Endometrium (tissue), 2 donors: Measurements from ENCODE around the gene OSBPL2.

Experiments used
- FAIRE-seq: peaks from 2 replicates; lab custom pipeline; 2012; peaks lifted over from hg19 to GRCh38; lab: Jason Lieb, UNC
- donor health status: control.
- donor health status: control.

The OSBPL2 gene

GRCh38 chr20:62235777-62236157 is 2.6 kb upstream of the OSBPL2 start:
- FAIRE-seq = no peak

GRCh38 chr20:62236200-62236599 is 2.1 kb upstream of the OSBPL2 start:
- FAIRE-seq = no peak

DNA sequence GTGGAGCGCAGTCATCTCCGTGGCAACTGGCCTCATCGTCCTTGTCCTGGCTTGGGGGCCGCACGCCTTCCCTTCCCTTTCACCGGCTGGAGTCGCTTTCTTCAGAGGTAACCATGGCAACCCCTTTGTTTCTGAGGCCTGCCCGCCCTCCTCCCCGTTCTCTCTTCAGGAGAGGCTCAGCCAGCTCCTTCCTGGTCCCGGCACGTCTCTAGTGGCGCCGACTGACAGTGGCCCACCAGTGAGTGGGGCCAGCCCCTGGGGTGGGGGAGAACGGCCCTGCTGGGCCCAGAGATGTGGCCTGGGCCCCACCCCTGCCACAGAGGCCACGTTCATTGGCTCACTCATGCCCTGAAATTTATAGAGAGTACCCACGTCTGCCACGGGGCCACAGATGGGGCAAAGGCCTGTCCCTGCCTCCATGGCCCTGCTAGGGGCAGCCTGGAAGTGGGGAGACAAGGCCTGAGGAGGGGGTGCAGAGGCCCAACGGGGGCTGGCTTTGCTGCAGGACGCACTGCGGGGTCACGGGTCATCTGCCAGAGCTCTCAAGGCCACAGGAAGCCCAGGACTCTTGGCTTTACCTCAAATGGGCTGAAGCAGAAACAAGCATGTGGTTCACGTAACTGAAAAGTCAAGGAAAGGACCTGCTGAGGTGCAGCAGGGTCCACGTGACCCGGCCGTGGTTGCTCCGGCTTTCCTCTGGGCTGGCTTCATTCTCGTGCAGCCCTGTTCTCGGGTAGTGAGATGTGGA is 1.4 kb upstream of the OSBPL2 start:
- FAIRE-seq = no peak

GRCh38 chr20:62237514-62237800 is 864 bp upstream of the OSBPL2 start:
- FAIRE-seq = no peak

DNA sequence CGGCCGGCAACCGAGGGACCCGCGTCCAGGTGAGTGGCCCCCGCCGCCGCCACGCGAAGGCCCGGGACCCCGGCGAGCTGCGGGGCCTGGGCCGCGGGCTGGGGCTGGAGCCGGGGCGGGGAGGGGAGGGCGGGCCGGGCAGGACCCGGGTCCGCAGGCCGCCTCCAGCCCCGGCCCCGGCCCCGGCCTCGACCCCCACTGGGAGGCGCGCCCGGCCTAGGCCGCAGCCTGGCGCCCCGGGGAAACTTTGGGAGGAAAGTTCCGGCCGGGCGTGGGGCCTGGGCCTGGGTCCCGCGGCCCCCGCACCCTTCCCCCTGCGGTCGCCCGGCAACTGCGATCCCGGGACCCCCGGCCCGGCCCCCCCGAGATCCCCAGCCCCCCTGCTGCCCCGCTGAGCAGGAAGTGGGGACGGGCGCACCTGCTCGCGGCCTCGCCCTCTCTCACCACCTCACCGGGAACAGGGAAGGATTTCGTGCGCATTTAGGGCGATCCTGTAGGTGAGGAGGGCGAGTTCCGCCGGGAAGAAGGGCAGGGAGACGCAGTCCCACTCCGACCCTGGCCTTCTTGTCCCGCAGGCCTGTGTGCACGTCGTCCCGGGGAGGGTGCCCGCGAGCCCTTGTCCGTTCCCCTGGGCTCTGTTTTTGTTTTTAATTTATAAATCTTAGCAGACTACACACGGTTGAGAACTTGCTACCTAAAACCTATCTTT is 402 bp downstream of the OSBPL2 start:
- no peak for FAIRE-seq

- no peak for FAIRE-seq
These were observed 1.1 kb downstream of the OSBPL2 start for GRCh38 chr20:62239278-62239879.

DNA sequence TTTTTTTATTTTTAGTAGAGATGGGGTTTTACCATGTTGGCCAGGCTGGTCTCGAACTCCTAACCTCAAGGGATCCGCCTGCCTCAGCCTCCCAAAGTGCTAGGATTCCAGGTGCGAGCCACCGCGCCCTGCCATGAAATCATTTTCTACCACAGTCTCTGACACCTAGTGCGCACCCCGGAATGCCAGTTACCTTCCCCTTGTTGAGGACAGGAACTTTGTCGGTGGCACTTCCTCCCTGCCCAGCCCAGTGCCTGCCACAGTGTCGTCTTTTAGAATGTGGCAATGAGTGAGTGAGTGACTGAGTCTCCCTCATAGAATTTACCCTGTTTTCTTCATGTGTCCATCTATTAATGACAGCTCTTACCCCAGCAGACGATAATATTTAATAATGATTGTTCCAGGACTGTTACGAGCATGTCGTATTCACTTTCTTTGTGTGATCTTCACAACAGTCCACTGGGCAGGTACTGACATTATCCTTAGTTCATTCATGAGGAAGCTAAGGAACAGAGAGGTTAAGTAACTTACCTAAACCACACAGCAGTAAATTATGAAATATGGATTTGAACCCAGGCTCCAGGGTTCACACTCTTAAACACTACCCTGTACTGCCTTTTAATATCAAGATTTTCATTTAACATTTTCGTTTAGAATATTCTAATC is 1.8 kb downstream of the OSBPL2 start:
- no peak for FAIRE-seq

DNA sequence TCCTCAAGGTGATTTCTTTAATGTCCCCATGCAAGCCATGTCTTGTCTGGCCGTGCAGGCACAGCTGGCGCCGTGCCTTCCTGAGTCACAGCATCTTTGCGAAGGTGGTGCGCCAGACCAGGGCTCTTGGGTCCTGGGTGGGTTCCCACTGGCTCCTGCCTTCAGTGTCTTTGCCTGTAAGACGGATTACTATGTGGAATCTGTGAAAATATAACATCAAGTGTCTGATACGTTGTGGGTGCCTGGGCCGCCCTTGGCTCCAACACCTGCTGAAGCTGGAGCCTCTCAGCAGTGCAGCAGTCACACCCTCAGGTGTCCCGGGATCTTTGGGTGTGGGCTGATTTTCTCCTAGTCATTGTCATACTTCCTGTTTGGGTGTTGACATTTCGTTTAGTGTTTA is 3.2 kb downstream of the OSBPL2 start:
- FAIRE-seq = no peak

DNA sequence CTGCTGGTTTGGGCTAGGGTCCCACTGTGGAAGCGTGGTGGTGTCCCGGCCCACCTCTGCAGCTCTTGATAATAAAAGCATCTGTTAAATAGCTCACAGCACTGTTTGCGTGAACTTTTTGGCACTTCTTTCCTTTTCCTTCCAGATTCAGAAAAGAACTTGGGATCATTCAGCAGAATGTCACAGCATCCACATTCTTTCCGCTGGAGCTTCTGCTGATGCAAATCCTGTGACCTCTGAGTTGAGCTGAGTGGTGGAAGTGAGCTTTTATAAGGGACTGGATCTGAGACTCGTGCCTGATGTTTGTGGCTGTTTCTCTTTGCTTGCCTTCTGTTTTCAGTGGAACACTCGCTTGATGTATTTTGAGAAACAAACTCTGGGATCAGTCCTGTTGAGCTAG is 3.9 kb downstream of the OSBPL2 start:
- no peak for FAIRE-seq

GRCh38 chr20:62243106-62243505 is 4.8 kb downstream of the OSBPL2 start:
- FAIRE-seq = no peak

DNA sequence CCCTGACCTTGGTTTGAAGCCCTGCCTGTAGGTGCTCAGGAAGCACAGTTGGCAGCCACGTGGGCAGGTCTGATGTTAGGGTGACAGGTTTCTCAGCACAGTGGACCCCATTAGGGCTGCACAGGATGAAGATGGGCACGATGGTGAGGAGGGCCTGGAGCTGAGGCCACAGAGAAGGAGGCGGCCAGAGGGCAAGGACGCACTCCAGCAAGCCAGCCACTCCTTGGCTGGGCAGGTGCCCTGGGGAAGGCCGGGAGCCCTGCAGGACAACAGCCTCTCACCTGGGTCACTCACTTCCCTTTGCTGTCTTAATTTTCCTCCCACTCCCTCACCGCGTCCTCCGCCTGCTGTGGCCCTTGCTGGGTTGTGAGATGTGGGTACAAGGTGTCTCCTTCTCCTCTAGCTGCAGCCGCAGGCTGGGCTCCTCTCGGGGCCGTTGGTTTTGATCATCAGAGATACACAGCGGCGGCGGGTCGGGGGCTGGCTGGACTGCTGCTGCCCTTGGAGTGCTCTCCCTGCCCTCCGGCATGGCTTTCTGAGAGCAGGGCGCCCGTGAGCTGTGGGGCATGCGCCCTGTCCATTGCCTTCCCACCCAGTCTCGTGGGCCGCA is 5.7 kb downstream of the OSBPL2 start:
- FAIRE-seq = no peak

GRCh38 chr20:62244644-62245108 is 6.4 kb downstream of the OSBPL2 start:
- no peak for FAIRE-seq

GRCh38 chr20:62245911-62246280 is 7.6 kb downstream of the OSBPL2 start:
- FAIRE-seq = no peak

DNA sequence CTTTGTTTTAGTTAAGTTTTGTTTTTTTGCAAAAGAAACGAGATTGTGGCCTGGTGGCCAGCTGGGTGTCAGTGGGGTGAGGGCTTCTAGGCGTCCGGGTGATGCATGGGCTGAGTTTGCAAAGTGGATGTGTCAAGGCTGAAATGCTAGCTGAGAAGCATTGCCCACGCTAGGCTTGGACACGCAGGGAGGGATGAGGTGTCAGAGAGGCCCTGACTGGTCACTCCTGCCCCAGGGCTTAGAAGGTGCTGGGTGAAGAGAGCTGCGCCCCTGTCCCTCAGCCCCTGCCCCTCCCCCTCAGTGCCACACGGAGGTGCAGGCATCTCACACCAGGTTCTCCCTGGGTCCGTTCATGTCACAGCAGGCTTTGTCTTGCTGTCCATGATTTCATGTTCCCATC is 8.1 kb downstream of the OSBPL2 start:
- FAIRE-seq = no peak

DNA sequence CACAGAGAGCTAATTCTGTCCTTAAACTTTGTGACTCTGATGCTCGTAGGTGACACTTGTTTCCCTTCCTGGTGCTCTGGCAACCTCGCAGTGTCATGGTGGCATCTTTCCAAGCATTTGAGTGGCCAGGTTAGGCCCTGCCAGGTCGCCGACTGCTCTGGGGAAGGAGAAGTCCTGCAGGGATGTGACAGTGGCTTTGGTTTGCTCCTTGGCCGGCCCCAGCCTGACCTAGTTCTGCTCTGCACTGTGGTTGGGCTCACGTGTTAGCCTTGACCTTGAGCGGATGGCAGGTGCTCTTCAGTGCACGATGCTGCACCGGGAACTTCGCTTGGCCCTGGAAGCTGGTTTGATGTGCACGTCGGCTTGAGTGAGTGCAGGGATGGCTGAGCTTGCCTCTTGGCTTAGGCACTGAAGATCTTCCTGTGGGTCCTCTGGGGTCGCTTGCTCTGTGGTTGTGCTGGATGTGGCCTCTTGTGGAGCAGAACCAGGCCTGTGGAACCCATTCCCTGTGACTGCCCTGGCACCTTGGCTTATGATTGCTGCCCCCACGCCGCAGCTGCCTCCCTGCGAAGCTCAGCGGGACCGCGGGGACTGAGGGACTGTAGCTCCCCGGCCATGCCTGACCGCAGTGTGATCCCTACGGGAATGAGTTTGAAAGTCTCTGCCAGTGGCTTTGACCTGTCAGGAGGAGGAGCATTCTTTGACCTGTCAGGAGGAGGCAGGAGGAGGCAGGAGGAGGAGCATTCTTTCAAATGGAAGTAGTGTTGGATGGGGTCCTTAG is 8.7 kb downstream of the OSBPL2 start:
- no peak for FAIRE-seq

DNA sequence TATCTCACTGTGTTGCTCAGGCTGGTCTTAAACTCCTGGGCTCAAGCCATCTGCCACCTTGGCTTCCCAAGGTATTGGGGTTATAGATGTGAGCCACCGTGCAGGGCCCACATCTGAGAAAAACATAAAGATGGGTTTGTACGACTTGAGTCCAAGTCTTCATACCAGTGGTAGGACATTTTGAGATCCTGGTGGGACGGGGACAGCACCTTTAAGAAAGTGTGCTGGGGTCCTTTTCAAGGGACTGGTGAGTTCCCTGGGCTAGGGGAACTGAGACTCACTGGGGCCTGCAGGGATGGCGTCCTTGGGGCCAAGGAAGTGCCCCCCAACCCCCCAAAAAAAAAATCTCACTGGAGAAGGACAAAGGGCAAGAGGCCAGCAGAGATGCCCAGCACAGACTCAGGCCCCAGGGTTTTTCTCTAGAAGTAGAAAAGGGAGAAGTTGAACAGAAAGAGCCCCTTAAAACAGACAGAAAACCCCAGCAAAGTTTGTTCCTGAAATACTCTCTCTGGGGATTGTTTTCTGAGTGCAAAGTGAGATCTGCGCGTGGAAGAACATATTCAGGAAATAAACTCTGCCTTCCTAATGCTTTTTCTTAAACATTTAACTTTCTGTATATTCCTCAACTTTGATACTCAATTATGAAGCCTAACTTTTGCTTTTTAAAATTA is 10.7 kb downstream of the OSBPL2 start:
- no peak for FAIRE-seq

- no peak for FAIRE-seq
These were observed 14.1 kb downstream of the OSBPL2 start for GRCh38 chr20:62252342-62252966.

- FAIRE-seq = no peak
These were observed 15.1 kb downstream of the OSBPL2 start for GRCh38 chr20:62253398-62253797.

DNA sequence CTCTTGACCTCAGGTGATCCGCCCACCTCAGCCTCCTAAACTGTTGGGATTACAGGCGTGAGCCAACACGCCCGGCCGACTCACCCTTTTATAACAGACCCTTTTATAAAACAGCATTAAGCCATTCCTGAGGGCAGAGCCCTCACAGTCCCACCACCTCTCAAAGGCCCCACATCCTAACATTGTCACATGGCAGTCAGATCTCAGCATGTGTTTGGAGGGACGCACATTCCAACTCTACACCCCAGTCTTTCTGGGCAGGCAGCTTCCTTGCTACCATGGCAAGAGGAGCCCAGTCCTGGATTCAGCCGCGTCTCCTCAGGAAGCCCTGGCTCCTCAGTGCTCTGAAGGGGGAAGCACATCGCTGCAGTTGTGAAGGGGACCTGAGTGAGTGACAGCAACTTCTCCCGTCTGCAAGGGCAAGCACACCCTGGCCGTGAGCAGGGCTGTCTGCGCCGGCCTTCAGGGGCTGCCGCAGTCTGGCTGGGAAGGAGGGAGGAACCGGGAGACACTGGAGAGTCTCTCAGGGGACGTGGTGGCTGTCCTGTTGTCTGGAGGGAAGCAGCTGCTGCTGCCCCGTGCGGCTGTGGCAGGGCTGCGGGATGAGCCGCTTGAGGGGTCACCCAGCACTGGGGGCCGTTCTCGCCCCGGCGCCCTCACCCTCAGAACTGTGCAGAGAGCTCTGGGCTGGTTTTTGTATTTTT is 15.9 kb downstream of the OSBPL2 start:
- no peak for FAIRE-seq

DNA sequence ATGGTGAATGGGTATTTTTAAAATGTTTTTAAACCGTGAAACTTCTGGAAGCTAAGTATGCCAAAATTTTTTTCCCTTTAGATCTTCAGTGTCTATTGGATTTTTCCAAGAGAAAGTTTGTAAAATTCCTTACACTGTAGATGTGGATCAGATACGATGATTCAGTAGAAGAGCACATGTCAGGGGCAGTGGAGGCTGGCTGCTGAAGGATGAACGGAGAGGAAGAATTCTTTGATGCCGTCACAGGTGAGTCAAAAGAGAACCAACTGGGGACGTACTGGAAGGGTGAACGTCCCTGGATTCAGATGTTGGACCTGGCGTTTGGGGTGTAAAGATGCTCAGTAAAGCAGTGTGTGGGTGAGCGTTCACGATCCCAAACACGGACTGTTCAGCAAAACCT is 17.7 kb downstream of the OSBPL2 start:
- FAIRE-seq = no peak
